GM21737 (cell line): ENCODE data around the gene STX7.

ENCODE experiments used
- ATAC-seq: cut with Tn5 transposase; IDR thresholded peaks from one replicate; pipeline ENCODE4 v1.9.1; 2021; ENCODE audit warnings: mild to moderate bottlenecking, moderate library complexity; ENCODE audit not compliant: unreplicated experiment

The STX7 gene

DNA sequence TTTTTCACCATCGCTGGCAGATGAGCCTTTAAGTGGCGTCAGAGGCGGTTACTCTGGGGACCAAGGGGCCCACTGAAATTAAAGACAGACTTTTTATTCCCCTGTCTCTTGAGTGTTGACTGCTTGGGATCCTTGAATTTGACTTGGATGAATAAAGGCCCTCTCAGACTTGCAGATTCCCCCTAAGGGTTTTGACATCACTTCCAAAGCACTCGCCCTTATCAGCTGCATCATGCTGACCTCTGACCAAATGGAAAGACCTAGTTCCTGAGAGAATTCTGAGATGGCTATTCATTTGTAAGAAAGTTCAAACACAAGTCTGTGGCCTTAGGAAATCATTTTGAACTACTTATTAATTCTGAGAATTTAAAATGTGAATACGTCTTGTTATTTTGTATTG lies 98.2 kb downstream of the STX7 start:
- no peak for ATAC-seq

GRCh38 chr6:132414322-132414721 lies 98.6 kb downstream of the STX7 start:
- ATAC-seq, result no peak

- ATAC-seq, result no peak
Observed at GRCh38 chr6:132413499-132413802, 99.5 kb downstream of the STX7 start.

DNA sequence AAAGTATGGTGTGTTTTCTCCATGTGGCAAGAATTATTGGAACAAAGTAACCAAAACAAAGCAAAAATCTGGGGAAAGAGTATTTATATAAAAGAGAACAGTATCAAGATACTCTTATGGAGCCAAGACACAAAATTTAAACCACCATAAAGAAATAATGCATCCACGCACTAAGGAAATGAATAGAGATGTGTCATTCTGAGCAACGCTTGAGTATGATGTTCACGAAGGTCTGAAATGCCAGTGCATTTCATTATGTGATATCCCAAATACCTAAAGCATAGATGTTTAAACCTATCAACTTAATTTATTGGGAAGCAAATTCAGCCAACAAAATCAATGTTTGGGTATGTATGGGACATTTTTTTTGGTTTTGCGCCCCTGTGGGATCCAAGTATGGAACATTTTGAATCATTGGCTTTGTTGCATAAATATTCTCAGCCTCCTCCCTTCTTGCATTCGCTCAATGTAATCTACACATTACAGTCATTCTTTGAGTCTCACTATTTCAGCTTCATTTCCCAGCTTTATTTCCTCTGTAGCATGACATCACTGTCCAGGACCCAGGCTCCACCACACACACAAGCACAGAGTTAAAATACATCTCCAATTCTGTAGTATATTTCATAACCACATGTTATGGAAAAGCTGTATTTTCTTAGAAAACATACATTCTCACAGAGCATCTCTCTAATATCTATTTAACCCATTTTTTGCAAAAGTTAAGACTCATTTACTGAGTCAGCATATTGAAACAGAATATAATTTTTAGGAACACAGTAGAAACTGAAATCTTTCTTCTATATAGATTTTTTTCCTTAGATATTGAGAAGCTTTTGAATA lies 100.0 kb downstream of the STX7 start:
- no peak for ATAC-seq

- no peak for ATAC-seq
Observed at GRCh38 chr6:132411296-132411695, 101.6 kb downstream of the STX7 start.

- ATAC-seq, result no peak
Observed at GRCh38 chr6:132410830-132411229, 102.1 kb downstream of the STX7 start.

- no peak for ATAC-seq
Observed at GRCh38 chr6:132405143-132405915, 107.6 kb downstream of the STX7 start.

DNA sequence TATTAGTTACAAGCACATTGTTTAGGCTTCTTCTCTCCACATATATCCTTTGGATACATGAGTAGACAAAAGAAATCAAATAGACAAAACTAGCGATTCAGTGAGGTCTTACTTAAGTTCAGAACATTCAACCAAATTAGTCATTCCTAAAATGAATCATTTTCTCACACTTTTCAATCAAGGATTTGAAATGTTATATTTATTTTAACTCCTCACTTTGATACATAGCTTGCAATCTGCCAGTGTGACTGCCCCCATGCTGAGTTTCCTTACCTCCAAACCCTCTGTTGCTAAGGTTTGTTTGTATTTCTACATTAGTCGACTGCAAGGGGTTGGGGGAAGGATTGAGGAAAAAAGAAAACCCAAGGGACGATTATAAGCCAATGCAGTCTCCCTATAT lies 108.2 kb downstream of the STX7 start:
- ATAC-seq, result no peak

DNA sequence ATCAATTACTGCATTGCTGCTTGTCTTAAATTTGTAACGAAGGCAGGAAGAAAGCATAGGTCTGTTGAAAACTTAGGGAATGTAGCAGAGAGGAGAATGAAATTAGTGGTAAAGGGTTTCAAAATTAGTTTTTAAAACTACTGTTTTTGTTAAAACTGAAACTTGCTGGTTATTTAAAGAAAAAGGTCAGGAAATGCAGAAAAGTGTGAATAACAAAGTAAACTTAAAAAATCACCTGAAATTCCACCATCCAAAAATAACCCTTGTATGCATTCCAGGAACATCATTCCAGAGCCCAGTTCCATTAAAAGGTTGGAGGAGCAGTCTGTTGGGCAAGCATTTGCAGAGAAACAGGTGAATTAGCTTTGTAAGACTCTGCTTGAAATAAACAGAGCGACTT lies 108.6 kb downstream of the STX7 start:
- ATAC-seq, result no peak

DNA sequence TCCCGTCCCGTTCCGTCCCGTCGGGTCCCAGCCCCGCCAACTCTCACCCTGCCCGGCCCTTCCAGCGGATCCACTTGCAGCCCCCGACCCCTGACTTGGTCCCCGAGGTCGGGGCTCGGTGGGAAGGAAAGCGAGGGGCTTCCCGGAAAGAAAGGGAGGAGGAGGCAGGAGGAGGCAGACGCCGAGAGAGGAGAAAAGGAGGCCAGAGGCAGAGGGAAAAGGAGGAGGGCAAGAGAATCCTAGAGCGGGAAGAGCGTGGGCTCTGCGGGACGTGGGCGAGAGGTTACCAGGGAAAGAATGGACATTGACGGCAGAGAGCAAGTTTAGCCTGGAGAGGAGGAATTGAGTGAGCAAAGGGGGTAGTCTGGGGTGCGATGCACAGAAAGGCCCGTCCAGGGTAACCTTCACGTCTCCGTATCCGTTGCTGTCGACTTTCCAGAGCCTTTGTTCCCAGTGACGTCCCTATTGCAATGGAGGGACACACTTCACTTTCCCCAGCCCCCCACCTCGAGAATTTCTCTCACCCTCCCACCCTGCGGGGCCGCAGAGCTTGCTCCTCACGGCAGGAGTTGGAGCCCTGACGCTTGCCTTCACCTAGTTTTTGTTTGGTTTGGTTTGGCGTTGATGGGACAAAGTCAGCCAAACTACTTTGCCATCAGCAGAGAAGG lies 111.2 kb downstream of the STX7 start:
- no peak for ATAC-seq

DNA sequence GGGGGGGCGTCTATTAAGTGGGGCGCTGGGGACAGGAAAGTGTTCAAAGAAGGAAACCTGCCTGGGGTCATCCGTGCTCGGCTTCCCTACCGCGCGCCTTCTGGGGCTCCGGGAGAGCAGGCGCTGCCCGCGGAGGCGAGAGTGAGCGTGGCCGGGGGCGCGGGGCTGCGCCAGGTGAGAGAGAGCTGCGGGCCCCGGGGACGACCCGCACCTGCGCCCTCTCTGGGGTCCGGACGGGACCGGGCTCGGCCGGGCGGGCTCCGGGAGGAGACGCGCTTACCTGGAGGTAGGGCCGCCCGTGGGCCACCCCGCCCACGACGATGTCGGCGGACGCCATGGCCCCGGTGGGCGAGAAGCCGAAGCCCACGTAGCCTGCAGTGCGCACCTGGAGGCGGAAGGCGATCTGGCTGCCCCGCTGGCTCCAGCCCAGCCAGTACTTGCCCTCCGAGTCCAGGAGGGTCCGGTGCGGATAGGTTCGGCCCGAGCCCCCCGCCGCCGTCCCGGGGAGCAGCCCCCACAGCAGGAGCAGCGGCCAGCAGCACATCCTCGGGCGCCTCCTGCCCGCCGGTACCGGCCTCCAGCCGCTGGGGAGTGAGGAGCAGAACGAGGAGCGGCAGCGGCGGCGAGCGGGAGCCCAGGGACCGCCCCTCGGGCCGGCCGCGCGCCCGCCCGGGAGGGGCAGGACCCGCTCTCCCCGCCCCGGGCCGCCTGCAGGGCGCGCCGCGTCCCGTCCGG lies 111.9 kb downstream of the STX7 start, which contains the start of gene MOXD1:
MOXD1 (minus strand) TSS at position 593 of the 735 bp plus-strand sequence; CDS start at position 544, 49 bp downstream.
- peak; percentile 47 for ATAC-seq

DNA sequence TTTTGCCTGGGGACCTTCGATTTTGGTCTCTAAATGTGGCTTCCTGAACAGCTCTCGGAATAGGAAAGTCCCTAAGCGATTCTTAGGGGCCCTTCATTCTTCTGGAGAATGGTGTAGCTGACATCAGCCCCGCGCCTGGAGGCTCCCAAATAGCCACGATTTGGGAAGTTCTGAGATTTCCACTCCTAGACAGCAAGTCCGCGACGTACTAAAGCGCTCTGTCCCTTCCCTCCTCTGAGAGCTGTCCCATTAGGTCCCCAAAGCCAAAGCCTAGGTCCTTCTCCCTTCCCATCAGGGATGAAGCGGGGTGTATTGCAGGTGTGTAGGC lies 112.4 kb downstream of the STX7 start:
- ATAC-seq, result no peak

DNA sequence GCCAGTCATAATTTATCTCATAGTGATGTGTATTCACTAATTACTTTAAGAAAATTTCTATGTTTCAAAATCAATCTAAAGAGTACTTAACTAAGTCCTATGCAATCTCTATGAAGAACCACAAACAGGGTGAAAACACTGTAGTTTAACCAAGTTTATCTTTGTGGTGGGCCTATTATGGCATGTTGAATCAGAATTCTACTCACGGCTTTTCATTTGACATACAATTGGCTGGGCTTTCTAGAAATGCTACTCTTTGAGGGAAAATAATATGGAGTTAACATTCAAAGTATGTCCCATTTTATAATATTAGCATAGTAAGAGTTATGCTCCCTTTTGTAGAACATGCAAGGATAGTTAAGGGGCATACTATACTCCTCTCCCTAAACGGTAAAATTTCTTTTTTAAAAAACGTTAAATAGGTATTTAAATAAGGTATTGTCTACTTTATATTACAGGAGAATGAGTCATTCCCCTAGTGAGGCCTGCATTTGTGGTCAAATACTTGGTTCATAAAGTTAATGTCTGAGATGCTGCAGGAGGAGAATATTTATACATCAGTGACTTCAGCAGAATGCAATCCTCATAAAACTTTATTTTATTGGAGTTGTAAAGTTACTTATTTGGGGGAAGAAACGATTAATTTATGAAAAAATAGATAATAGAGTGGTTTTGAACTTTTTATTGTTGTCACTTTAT lies 113.4 kb downstream of the STX7 start:
- no peak for ATAC-seq
